HL-60 (cell line): ENCODE results near the gene GGA1.

Experiments
- DNase-seq, 2 experiments: peaks; one replicate each; pipeline ENCODE4 v3.0.0-alpha.2; 2010 to 2020; ENCODE audit warnings: low read depth in 1 of 2, low spot score in 1 of 2
- H3K27ac ChIP-seq: fragments of 250-450 bp; sonication (Bioruptor Pico); replicated peaks from 2 replicates; pipeline ENCODE4 v1.5.1; 2020; ENCODE audit warnings: mild to moderate bottlenecking, moderate library complexity
- H3K27me3 ChIP-seq: fragments of 250-450 bp; sonication (Bioruptor Pico); 2 replicates; pipeline ENCODE4 v1.5.1; 2021; ENCODE audit warnings: mild to moderate bottlenecking, moderate library complexity; ENCODE audit not compliant: insufficient read depth, poor library complexity, severe bottlenecking
- H3K4me3 ChIP-seq: replicated peaks from 2 replicates; pipeline ENCODE4 v1.5.1; 2011; ENCODE audit warnings: mild to moderate bottlenecking, control low read depth, low read length; ENCODE audit not compliant: insufficient read depth
- CTCF ChIP-seq: IDR thresholded peaks from one replicate; pipeline ENCODE4 v1.5.1; 2011; ENCODE audit warnings: low read length, control low read depth, inconsistent platforms; ENCODE audit not compliant: insufficient read depth
- GABPA ChIP-seq: IDR thresholded peaks from 2 replicates; pipeline ENCODE4 v1.6.1; 2012; ENCODE audit warnings: low read depth
- POLR2AphosphoS5 ChIP-seq: IDR thresholded peaks from 2 replicates; pipeline ENCODE4 v1.6.1; 2012; ENCODE audit warnings: low read depth
- REST ChIP-seq: IDR thresholded peaks from 2 replicates; pipeline ENCODE4 v1.6.1; 2012; ENCODE audit warnings: low read depth; ENCODE audit not compliant: insufficient replicate concordance
- SPI1 ChIP-seq: IDR thresholded peaks from 2 replicates; pipeline ENCODE4 v1.6.1; 2012; ENCODE audit warnings: low read depth, mild to moderate bottlenecking, borderline replicate concordance

Gene GGA1

GRCh38 chr22:37659897-37660708 is 51.5 kb downstream of the GGA1 start:
- TF ChIP-seq CTCF (no peak), GABPA (no peak), REST (no peak), POLR2AphosphoS5 (no peak), SPI1 (no peak)
- no peak for DNase-seq
- H3K4me3 ChIP-seq: peak overlapping the region; percentile 92
- H3K27me3 ChIP-seq: no peaks in the 10 kb centered on the region
- H3K27ac ChIP-seq: no peak overlapping the region

- no peak for TF ChIP-seq REST
- no peak for TF ChIP-seq POLR2AphosphoS5
- TF ChIP-seq CTCF: no peak
- TF ChIP-seq GABPA: no peak
- TF ChIP-seq SPI1: no peak
- Histone ChIP-seq H3K27ac (no peak overlapping the region), H3K4me3 (peak overlapping the region; percentile 92), H3K27me3 (no peaks in the 10 kb centered on the region)
- DNase-seq: no peak
Measured at GRCh38 chr22:37660709-37661045, 52.0 kb downstream of the GGA1 start.

GRCh38 chr22:37661160-37661924 is 52.7 kb downstream of the GGA1 start:
- no peak for TF ChIP-seq REST
- peak; percentile 27 for TF ChIP-seq CTCF
- Histone ChIP-seq H3K27me3 (no peaks in the 10 kb centered on the region), H3K27ac (no peak overlapping the region), H3K4me3 (peak overlapping the region; percentile 92)
- DNase-seq: no peak
